NCI-H345 (cell line): ENCODE results near the gene BMP8A.
A peak's percentile ranks its signal among the peaks of the same experiment; 100 is the strongest.
"Not testable (repeated sequence)": the region's sequence is repeated elsewhere in the genome, so short reads cannot be mapped to it uniquely, and the experiment has no call there.

Experiments
- DNase-seq: peaks from one replicate; lab custom pipeline; 2025; lab: John Stamatoyannopoulos, UW

The BMP8A gene

DNA sequence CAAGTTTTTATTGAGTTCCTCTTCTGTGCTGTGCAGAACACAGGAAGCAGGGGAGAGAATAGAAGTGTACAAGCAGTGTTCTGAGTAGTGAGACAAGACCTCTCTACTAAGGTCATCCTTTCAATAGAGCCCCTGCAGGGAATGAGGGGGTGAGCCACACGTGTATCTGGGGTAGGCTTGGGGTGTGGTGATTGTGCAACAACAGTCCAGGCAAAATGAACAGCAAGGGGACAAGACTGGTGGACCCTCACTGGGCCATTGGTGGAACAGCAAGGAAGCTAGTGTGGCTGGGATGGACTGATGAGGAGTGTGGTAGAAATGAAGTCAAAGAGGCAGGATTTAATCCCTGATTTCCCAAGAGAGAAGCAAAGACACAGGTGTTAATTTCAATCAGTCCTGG, 8.2 kb upstream of the BMP8A start:
- no peak for DNase-seq

DNA sequence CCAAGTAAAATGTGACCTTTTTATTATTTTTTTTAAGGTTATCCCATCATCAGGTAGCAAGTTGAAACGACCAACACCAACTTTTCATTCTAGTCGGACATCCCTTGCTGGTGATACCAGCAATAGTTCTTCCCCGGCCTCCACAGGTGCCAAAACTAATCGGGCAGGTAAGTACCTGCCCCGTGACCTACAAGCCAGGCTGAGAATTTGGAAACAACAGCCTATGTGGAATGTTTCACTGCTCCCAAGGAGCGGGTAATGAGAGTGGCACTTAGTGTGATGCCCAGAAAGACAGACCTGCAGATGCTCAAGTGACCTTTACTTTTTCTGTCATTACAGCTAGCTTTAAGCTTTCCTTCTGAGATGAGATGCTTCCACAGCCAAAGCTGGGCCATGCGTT, 6.9 kb upstream of the BMP8A start:
- no peak for DNase-seq

DNA sequence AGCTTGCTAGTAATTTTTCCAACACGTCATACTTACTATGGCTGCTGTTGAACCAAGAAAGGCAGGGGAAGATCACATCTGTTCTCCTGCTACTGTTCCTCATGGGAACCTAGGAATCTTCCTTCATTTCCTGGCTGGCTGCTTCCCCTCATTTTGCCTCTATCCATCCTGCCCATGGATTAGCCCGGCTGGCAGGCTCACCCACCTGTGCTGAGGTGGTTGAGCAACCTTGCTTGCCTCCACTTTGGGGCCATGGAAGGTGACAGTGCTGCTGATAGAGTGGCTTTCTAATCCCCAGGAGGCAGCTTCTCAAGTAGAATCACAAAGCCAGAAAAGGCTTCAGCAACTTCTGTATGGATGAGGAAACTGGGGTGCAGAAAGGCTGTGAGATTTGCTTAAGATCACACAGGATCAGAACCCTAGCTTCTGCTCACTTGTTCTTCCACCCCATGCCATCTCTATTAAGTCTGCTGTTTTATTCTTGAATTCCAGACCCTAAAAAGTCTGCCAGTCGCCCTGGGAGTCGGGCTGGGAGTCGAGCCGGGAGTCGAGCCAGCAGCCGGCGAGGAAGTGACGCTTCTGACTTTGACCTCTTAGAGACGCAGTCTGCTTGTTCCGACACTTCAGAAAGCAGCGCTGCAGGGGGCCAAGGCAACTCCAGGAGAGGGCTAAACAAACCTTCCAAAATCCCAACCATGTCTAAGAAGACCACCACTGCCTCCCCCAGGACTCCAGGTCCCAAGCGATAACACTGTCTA, 6.2 kb upstream of the BMP8A start:
- DNase-seq: no peak

DNA sequence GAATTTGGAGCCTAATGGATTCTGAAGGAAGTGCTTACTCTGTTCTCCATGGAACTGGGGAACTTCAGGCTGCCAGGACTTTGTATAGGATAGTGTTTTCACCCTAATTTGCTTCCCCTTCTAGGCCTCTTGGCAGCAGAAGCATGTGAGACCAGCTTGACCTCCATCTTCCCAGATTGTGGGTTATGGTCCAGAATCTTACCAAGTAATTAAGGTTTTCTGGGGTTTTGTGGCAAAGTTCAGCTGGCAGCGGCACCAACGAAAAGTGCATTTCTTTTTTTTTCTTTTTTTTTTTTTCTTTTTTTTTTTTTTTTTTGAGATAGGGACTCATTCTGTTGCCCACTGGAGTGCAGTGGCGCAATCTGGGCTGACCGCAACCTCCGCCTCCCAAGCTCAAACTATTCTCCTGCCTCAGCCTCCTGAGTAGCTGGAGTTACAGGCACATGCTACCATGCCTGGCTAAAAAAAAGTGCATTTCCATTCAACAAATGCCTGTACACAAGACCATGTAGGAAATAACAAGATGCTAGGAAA, 3.4 kb upstream of the BMP8A start:
- DNase-seq: no peak

DNA sequence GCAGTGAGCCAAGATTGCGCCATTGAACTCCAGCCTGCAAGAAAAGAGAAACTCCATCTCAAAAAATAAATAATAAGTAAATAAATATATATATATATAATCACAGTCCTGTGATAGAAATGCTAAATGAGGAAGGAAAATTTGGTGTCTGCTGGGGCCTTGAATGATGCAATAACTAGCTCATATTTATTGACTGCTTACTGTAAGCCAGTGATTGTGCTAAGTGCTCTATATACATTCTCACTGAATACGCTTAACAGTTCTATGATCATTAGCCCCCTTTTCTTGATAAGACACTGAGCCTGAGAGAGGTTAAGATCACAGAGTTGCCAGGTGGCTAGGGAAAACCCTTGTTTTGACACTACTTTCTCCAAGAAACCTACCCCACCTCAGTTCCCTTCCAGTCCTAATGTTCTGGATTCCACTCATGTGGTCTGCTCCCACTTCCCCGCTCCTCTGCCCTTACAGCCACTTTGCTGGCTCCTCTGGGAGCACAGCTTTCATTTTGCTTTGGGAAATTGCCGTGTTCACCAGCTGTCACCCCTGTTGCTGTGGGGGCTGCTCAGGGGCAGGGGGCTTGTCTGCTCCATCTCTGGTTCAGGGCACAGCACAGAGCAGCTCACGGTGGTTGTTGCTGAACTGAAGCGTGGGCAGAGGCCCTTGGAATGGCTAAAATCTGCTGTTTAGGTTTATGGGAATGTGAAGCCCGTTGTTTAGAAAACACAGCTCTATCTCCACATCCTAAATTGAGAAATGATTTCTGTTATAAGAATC, 2.5 kb upstream of the BMP8A start:
- no peak for DNase-seq

DNA sequence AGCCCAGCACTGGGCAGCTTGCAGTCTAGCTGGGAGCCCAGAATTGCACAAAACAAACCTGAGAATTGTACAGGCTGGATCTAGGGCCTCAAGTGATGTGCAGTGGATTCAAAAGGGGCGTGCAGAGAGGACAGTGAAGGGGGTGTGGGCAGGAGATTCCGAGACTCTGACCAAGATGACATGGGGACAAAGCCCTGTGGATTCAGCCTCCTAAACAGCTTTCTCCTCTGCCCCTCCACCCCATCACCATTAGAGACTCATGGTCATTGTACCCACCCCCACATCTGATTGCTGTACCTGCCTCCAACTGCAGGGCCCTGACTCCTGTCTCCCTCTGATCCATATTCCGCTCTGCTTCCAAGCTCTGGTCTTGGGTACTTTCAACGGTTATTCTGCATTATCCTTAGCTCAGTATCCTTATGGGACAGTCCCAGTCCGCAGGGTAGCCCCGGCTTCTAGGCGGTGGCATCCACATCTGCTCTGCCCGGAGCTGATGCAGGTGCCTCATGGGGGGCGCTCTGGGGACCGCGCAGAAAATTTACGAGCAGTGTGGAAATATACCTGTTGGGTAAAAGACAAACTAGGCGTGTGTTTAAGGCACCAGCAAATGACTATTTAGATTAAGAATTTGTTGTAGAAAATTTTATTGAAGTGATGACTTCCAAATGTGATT, 1.7 kb upstream of the BMP8A start:
- DNase-seq: no peak

DNA sequence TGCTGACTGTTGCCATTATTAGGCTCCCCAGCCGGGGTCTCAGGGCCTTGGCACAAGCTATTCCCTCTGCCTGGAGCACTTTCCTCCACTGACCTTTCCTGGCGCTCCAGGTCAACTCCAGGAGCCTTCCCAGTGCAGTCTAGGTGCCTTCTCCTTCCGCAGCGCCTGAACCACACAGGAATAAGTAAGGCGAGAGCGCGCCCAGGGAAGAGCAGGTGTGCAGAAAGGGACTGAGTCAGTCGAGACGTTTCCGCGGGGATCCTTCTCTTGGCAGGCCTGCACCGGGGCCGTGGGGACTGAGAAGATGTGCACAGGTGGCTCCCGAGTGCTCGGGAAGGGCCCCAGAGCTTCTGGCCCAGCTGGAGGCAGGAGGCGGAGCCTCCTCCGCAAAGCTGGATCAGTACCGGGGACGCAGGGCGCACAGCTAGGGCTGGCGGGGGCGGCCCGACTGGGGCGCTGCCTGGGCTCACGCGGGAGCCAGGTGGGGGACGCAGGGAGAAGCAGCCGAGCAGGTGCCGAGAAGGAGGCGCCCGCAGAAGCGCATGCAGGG, 765 bp upstream of the BMP8A start:
- DNase-seq: peak; percentile 54

DNA sequence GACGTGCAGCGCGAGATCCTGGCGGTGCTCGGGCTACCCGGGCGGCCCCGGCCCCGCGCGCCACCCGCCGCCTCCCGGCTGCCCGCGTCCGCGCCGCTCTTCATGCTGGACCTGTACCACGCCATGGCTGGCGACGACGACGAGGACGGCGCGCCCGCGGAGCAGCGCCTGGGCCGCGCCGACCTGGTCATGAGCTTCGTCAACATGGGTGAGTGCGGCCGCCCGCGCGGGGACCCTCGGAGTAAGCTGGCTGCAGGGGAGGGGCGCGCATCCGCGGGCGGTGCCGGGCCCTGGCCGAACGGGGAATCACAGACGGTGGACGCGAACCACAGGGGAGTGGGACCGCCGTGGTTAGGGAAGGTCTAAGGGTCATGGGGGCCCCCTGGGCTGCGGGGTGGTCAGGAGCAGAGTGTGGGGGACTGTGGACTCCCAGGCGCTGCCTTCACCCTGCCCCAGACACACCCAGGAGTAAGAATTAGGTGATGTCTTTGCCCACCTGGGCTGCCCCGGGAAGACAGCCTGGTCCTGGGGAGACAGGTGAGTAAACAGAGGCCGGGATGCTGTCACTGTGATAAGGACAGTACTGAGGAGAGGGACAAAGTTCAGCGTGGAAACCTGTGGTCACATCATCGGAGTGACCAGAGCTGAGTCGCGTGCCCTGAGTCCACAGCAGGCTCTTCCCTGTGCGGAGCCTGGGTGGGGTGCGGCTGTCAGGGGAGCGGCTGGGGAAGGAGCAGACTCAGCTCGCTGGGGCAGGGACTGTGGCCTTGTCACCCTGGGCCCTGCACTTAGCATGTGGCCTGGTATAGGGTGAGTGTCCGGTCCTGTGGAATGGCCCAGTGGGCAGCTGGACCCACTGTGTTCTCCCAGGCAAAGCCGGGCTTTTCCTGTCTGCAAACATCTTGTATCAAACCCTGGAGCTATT, 944 bp downstream of the BMP8A start:
- DNase-seq: not testable (repeated sequence)

DNA sequence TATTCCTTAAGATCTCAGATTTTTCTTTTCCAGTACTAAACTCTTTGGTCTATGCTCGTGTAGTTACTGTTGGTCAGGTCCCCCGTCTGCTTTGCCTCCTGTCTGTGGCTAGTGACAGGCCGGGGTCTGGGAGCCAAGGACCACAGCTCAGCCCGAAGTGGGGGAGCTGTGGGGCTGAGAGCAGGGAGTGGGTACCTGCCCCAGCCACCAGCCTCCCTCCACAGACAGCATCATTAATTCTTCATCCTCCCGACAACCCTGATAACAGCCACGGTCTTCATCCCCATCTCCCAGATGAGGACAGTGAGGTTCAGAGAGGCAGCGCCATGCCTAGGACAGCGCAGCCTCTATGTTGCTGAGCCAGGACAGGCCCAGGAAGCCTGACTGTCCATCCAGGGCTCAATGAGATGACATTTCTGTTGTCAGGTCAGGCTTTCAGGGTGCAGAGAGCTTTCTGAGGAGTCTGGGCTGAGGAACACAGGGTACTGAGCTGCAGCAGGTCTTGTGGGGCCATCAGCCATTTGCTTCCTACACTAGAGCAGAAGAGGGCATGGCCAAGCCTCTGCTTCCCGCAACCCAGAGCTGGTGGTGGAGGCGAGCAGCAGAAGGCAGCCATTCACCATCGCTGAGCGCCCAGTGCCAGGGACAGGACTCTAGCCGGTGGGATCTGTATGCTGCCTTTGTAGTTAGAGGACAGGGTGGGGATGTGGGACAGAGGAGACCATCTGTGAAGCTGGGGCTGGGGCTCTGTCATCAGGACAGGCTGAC, 1.8 kb downstream of the BMP8A start:
- DNase-seq: not testable (repeated sequence)

DNA sequence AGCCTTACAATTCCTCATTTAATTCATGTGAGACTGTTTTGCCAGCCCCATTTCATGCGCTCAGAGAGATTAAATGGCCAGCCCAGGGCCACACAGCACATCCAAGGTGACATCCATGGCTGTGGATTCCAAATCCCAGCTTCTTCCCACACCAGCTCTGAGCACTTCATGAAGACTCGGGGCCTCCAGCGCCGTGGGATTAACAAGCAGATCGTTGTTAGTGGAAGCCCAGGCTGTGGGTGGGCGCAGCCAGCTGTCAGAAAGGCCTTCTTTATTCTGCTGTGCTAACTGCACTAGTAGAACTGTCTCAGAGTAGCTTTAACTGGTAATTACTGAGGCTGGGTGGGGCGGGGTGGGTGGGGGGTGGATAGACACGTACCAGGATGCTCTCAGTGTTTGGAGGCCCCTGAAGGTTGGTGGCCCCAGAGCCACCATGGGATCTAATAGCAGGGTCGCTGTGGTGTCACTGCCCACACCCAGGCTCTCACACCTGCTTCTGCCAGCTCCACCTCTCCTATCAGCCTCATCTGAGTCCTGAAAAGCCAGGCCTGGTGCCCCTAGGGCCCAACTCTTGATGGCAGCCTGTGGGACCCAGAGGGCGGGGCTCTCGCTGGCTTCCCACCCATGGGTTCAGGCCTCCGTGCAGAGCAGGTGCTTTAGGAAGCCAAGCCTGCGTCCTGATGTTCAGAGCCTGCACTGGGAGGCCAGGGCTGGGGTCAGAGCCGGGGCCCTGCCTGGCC, 3.4 kb downstream of the BMP8A start:
- no peak for DNase-seq

DNA sequence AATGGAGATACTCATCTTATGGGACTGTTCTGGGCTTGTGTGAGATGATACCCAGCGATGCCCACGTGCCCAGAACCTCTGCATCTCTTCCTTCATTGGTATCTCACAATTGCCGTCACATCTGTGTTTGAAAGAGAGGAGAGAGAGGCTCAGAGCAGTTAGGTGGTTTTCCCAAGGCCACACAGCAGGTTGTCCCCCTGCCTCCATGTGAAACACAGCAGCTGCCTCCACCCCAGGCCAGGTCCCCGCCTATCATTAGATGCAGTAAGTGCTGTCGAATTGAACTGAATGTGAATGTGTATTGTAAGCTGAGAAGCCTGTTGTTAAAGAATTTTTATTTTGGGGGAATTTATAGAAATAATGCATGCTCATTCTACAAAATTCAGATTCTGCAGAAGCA, 5.1 kb downstream of the BMP8A start:
- not testable (repeated sequence) for DNase-seq

DNA sequence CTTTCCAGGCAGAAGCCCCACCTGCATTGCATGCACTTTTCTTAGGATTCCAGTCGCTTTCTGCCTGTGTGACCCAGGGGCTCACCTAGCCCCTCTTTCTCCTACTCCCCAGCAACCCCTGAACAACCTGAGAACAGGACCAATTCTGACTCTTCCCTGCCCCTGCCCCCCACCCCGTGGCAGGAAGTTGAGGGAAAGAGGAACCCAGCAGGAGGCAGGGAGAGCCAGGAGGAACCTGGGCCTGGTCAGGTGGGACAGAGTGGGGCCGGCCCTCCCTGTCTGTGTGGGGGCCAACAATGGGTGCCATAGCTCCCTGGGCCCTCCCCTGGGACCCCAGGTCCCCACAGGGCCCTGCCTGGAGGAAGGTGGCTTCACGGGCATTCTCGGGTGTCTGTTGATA, 6.1 kb downstream of the BMP8A start:
- no peak for DNase-seq

DNA sequence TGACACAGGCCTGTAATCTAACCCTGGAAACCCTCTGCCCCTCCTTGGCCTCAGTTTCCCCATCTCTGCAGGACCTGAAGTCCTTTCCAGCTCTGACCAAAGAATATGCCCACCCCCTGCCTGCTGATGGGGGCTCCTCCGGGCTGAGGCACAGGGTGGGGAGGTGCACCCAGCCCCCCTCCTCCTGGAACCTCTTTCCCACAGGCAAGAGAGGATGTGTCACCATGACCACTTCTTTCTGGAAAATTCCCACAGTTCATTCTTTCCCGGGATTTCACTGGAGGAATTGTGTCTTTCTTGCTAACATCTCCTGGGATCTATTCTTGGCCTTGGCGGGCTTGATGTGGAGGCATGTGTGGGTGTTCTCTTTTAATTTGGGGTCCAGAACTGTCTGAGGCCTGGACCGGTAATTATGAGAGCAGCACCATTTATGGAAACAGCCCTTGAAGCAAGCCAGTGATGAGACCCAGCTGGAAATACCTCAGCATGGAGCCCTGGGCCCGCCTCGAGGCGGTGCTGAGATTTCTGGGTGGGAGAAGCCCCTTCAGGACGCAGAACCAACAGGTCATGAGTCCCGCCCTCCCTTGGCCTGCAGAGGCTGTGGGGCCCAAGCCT, 6.8 kb downstream of the BMP8A start:
- DNase-seq: not testable (repeated sequence)

DNA sequence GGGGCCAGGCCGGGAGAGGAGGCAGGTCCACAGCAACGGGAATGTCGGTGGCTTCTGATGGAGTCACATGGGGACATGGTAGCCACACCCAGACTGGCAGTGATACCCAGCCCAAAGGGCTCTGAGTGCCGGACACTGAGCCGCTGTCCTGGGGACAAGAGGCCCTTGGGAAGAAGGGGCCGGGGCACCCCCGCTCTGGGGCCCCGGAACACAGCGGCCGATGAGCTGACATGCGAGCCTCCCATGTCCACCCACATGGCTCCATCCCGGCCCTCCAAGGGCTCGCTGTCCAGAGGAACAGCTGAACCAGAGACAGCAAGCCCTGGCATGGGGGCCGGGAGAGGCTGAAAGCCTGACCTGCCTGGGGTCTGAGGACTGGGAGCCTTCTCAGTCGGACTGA, 7.4 kb downstream of the BMP8A start:
- not testable (repeated sequence) for DNase-seq

DNA sequence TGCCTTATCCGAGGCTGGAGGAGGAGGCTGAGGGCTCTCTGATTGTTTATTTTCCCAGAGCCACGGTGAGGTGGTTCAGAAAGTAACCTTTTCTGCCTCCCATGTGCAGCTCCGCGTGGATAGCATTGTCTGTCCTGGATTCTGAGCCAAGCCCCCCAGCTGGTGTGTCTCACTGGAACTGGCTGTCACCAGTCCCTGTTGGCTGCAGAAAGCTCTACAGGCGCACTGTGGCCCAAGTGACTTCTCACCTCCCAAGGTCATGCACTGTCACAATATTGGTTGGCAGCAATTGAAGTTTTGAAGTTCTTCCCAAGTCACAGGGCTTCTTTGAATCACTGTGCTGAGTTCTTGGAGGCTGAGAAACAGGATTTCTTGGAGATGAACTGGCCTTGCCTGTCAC, 8.2 kb downstream of the BMP8A start:
- no peak for DNase-seq

DNA sequence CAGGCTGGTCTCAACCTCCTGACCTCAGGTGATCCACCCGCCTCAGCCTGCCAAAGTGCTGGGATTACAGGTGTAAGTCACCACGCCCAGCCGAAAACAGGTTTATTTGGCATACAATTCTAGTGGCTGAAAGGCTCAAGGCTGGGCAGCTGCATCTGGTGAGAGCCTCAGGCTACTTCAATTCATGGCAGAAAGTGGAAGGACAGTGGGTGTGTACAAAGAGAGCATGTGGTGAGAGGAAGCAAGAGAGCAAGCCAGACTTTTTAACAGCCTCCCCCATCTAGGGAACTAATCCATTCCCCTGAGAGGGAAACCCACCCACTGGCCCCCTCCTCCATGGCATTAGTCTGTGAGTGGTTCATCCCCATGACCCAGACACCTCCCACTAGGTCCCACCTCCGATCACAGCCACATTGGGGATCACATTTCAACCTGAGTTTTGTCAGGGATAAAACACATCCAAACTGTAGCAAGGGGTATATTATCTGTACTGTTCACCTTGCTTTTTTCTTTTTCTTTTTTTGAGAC, 9.5 kb downstream of the BMP8A start:
- DNase-seq: no peak

DNA sequence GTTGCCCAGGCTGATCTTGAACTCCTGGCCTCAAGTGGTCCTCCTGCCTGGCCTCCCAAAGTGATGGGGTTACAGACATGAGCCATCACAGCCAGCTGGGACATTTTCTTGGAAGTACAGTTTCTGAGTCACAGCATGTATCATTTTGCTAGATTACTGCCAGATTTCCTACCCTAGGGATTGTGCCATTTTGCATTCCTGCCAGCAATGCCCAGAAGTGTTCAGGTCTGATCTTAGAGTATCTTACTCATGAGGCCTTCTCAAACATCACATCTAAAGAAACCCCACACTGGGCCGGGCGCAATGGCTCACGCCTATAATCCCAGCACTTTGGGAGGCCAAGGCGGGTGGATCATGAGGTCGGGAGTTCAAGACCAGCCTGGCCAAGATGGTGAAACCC, 10.2 kb downstream of the BMP8A start:
- DNase-seq: no peak

DNA sequence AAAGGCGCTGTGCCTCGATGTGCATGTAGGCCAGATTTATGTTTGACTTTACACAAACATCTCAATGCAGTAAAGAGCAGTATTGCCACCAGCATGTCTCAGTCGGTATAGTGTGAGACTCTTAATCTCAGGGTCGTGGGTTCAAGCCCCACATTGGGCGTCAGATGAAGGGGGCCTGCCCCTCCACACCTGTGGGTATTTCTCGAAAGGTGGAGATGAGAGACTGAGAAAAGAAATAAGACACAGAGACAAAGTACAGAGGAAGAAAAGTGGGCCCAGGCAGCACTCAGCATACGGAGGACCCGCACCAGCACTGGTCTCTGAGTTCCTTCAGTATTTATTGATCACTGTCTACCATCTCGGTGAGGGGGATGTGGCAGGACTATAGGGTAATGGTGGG, 13.0 kb downstream of the BMP8A start:
- DNase-seq: not testable (repeated sequence)

DNA sequence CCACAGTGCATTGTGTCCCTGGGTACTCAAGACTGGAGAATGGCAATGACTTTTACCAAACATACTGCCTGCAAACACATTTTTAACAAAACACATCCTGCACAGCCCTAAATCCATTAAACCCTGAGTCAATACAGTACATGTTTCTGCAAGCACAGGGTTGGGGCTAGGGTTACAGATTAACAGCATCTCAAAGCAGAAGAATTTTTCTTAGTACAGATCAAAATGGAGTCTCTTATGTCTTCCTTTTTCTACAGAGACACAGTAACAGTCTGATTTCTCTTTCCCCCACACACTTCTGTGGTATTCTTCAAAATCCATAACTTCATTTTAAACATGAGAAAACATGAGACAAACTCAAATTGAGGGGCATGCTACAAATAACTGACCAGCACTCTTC, 13.9 kb downstream of the BMP8A start:
- DNase-seq: no peak
